Measurements from ENCODE around the gene GNPTG. TPM values are rescaled to one million over a fixed set of nuclear protein-coding genes. Genes with fewer than 3 reads are reported as not detected.

Gene GNPTG
- total and polyA plus RNA-seq, 2 donors (not counting 1 experiment from before 2014, with no cell fraction given): 76.0 to 109 TPM

GRCh38 chr16:1392826-1393225 is 41.1 kb downstream of the GNPTG start:
- no peak overlapping the region for H3K4me2 ChIP-seq (replicated peaks; ENCODE audit: low read depth, low read length, poor library complexity, severe bottlenecking)
- peaks cover 52% of the 10 kb centered on the region for H4K20me1 ChIP-seq (ENCODE audit: control insufficient read depth, insufficient read depth, low read length, poor library complexity, severe bottlenecking)
- no peak for ATAC-seq (ENCODE audit: low read depth)
- H2AFZ ChIP-seq (ENCODE audit: insufficient read depth, low read depth, low read length, poor library complexity, severe bottlenecking): no peak overlapping the region
- no peaks in the 10 kb centered on the region for H3K27me3 ChIP-seq (replicated peaks in 1 of 4; ENCODE audit: control extremely low read depth in 1 of 4, control insufficient read depth in 3 of 4, insufficient read depth in 4 of 4, low read length in 3 of 4)
- H3K4me3 ChIP-seq (ENCODE audit: control extremely low read depth in 1 of 5, extremely low read depth in 1 of 5, insufficient read depth in 1 of 5, low read depth in 2 of 5, low read length in 4 of 5): no peak overlapping the region
- Mint-ChIP-seq H3K4me3 (no peak overlapping the region), H3K9me3 (ENCODE audit: insufficient read depth) (no peaks in the 10 kb centered on the region), H3K27ac (no peak overlapping the region), H3K27me3 (no peaks in the 10 kb centered on the region), H3K4me1 (no peaks in the 10 kb centered on the region)
- 98% methylated on average over 15 of the region's 17 CpGs for WGBS (ENCODE audit: insufficient coverage)
- intact Hi-C loops (cut with micrococcal nuclease): no loop called here
- no peak overlapping the region for H3K27ac ChIP-seq (ENCODE audit: low read length in 2 of 2)
- H3K4me1 ChIP-seq (ENCODE audit: control insufficient read depth in 2 of 2, insufficient read depth in 2 of 2, low read length in 2 of 2): no peaks in the 10 kb centered on the region
- H3K9ac ChIP-seq (ENCODE audit: low read length): no peak overlapping the region
- CTCF ChIA-PET: no interaction called here
- peaks cover 6 to 69% of the 10 kb centered on the region in 2 experiments for H3K36me3 ChIP-seq (replicated peaks in 1 of 2; ENCODE audit: control extremely low read depth in 1 of 2, control insufficient read depth in 1 of 2, extremely low read depth in 1 of 2, insufficient read depth in 2 of 2, low read length in 1 of 2)
- H3K79me2 ChIP-seq (ENCODE audit: control insufficient read depth, insufficient read depth, low read length): peaks cover 55% of the 10 kb centered on the region
- no peaks in the 10 kb centered on the region for H3K9me3 ChIP-seq (ENCODE audit: control extremely low read depth in 1 of 3, control insufficient read depth in 2 of 3, insufficient read depth in 1 of 3, low read length in 2 of 3)
- TF ChIP-seq EZH2 (IDR thresholded peaks at IDR 0.05; ENCODE audit: borderline replicate concordance, insufficient read depth, low read depth, low read length, poor library complexity, severe bottlenecking) (no peak), CTCF (IDR thresholded peaks at IDR 0.05) (no peak)
- DNase-seq: no peak
- POLR2A ChIA-PET: no interaction called here

GRCh38 chr16:1393613-1394176 is 42.0 kb downstream of the GNPTG start:
- no peaks in the 10 kb centered on the region for H3K9me3 Mint-ChIP-seq (ENCODE audit: insufficient read depth)
- H3K4me3 ChIP-seq (ENCODE audit: control extremely low read depth in 1 of 5, extremely low read depth in 1 of 5, insufficient read depth in 1 of 5, low read depth in 2 of 5, low read length in 4 of 5): no peak overlapping the region
- ATAC-seq (ENCODE audit: low read depth) (no peak), DNase-seq (no peak)
- no peak overlapping the region for H3K9ac ChIP-seq (ENCODE audit: low read length)
- WGBS (ENCODE audit: insufficient coverage): over 99% methylated on average over 18 of the region's 21 CpGs
- H3K4me2 ChIP-seq (replicated peaks; ENCODE audit: low read depth, low read length, poor library complexity, severe bottlenecking): no peak overlapping the region
- H3K27ac Mint-ChIP-seq: no peak overlapping the region
- H3K9me3 ChIP-seq (ENCODE audit: control extremely low read depth in 1 of 3, control insufficient read depth in 2 of 3, insufficient read depth in 1 of 3, low read length in 2 of 3): no peaks in the 10 kb centered on the region
- H3K4me1 ChIP-seq (ENCODE audit: control insufficient read depth in 2 of 2, insufficient read depth in 2 of 2, low read length in 2 of 2): no peaks in the 10 kb centered on the region
- ChIA-PET POLR2A (interaction anchor here (1.1 kb wide), 1 partner anchor 14 kb away, joined by 4 read pairs; no protein-coding TSS in a partner anchor), CTCF (no interaction called here)
- H4K20me1 ChIP-seq (ENCODE audit: control insufficient read depth, insufficient read depth, low read length, poor library complexity, severe bottlenecking): peaks cover 52% of the 10 kb centered on the region
- no peak overlapping the region for H3K27ac ChIP-seq (ENCODE audit: low read length in 2 of 2)
- no peak overlapping the region for H3K4me3 Mint-ChIP-seq
- no peaks in the 10 kb centered on the region for H3K4me1 Mint-ChIP-seq
- no peaks in the 10 kb centered on the region for H3K27me3 Mint-ChIP-seq
- intact Hi-C loops (cut with micrococcal nuclease): no loop called here
- peaks cover 6 to 70% of the 10 kb centered on the region in 2 experiments for H3K36me3 ChIP-seq (replicated peaks in 1 of 2; ENCODE audit: control extremely low read depth in 1 of 2, control insufficient read depth in 1 of 2, extremely low read depth in 1 of 2, insufficient read depth in 2 of 2, low read length in 1 of 2)
- H2AFZ ChIP-seq (ENCODE audit: insufficient read depth, low read depth, low read length, poor library complexity, severe bottlenecking): no peak overlapping the region
- no peaks in the 10 kb centered on the region for H3K27me3 ChIP-seq (replicated peaks in 1 of 4; ENCODE audit: control extremely low read depth in 1 of 4, control insufficient read depth in 3 of 4, insufficient read depth in 4 of 4, low read length in 3 of 4)
- no peak for TF ChIP-seq CTCF (IDR thresholded peaks at IDR 0.05)
- no peak for TF ChIP-seq EZH2 (IDR thresholded peaks at IDR 0.05; ENCODE audit: borderline replicate concordance, insufficient read depth, low read depth, low read length, poor library complexity, severe bottlenecking)
- peaks cover 55% of the 10 kb centered on the region for H3K79me2 ChIP-seq (ENCODE audit: control insufficient read depth, insufficient read depth, low read length)
